ENCODE results near the gene GSS. TPM values are rescaled to one million over a fixed set of nuclear protein-coding genes. Genes with fewer than 3 reads are reported as not detected.

The GSS gene
- polyA plus RNA-seq, 1 experiment = 110 TPM

DNA sequence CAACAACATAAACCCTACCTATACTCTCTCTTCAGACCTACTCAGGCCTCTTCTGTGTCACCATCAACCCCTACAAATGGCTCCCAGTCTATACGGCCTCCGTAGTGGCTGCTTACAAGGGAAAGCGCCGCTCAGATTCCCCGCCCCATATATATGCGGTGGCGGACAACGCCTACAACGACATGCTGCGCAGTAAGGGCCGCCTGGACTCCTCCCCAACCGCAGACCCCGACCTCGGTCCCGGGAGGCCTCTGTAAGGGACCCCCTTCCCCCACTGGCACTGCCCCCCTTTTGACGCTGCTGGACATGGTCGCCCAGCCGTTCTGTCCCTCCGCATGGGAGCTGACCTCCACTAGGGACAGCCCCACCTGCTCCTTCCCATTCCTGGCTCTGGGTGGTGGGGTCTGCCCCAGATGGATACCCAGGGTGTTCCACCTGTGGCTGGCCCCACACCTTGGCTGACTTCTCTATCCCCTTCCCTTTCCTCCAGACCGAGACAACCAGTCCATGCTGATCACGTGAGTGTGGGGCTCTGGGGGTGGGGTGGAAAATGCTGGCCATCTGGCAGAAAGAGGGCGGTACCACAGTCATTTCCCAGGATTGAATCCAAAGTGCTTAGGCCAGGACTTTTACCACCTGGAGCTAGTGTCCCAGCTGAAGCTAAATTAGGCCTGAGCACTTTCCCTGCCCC, 25.1 kb upstream of the GSS start:
- CTCF ChIA-PET = interaction anchor here (1.4 kb wide), 1 partner anchor 25 kb away, joined by 3 read pairs; the partner anchor contains the start of genes GSS and MYH7B
- POLR2A ChIA-PET = no interaction called here
- H3K36me3 ChIP-seq (ENCODE audit: control insufficient read depth, insufficient read depth, low read length) = no peaks in the 10 kb centered on the region
- TF ChIP-seq, protein P1, sequence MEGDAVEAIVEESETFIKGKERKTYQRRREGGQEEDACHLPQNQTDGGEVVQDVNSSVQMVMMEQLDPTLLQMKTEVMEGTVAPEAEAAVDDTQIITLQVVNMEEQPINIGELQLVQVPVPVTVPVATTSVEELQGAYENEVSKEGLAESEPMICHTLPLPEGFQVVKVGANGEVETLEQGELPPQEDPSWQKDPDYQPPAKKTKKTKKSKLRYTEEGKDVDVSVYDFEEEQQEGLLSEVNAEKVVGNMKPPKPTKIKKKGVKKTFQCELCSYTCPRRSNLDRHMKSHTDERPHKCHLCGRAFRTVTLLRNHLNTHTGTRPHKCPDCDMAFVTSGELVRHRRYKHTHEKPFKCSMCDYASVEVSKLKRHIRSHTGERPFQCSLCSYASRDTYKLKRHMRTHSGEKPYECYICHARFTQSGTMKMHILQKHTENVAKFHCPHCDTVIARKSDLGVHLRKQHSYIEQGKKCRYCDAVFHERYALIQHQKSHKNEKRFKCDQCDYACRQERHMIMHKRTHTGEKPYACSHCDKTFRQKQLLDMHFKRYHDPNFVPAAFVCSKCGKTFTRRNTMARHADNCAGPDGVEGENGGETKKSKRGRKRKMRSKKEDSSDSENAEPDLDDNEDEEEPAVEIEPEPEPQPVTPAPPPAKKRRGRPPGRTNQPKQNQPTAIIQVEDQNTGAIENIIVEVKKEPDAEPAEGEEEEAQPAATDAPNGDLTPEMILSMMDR (IDR thresholded peaks at IDR 0.05; ENCODE audit: insufficient read depth, low read depth, low read length) = no peak
- DNase-seq (ENCODE audit: low read depth) = no peak
- no peak overlapping the region for H3K4me3 ChIP-seq (ENCODE audit: low read depth, low read length)
- peaks cover 5% of the 10 kb centered on the region for H3K27me3 ChIP-seq (ENCODE audit: control insufficient read depth, insufficient read depth, low read length)

- no peaks in the 10 kb centered on the region for H3K36me3 ChIP-seq (ENCODE audit: control insufficient read depth, insufficient read depth, low read length)
- ChIA-PET POLR2A (no interaction called here), CTCF (interaction anchor here (1.3 to 1.4 kb wide), 2 partner anchors 10 to 24 kb away, joined by 3 to 6 read pairs; partner anchors contain the start of genes GSS and MYH7B)
- DNase-seq (ENCODE audit: low read depth) = no peak
- peaks cover 4% of the 10 kb centered on the region for H3K27me3 ChIP-seq (ENCODE audit: control insufficient read depth, insufficient read depth, low read length)
- TF ChIP-seq, protein P1 (IDR thresholded peaks at IDR 0.05; ENCODE audit: insufficient read depth, low read depth, low read length) = no peak
- no peak overlapping the region for H3K4me3 ChIP-seq (ENCODE audit: low read depth, low read length)
Observed at GRCh38 chr20:34979366-34980153, 24.0 kb upstream of the GSS start.

GRCh38 chr20:34978092-34978744, 22.6 kb upstream of the GSS start:
- Histone ChIP-seq H3K27me3 (ENCODE audit: control insufficient read depth, insufficient read depth, low read length) (peaks cover 2% of the 10 kb centered on the region; the same call in 1 of the 2 replicates), H3K36me3 (ENCODE audit: control insufficient read depth, insufficient read depth, low read length) (no peaks in the 10 kb centered on the region), H3K4me3 (ENCODE audit: low read depth, low read length) (no peak overlapping the region)
- DNase-seq (ENCODE audit: low read depth) = no peak
- ChIA-PET CTCF (interaction anchor here (0.5 to 1.3 kb wide), 3 partner anchors 9 to 18 kb away, joined by 3 to 6 read pairs (median 4); no protein-coding TSS in a partner anchor), POLR2A (no interaction called here)
- TF ChIP-seq, protein P1 (IDR thresholded peaks at IDR 0.05; ENCODE audit: insufficient read depth, low read depth, low read length) = no peak

- no peak overlapping the region for H3K4me3 ChIP-seq (ENCODE audit: low read depth, low read length)
- peaks cover 3% of the 10 kb centered on the region; the same call in 1 of the 2 replicates for H3K27me3 ChIP-seq (ENCODE audit: control insufficient read depth, insufficient read depth, low read length)
- CTCF ChIA-PET = interaction anchor here (0.7 to 1.0 kb wide), 2 partner anchors 12 to 105 kb away, joined by 3 to 4 read pairs; no protein-coding TSS in a partner anchor
- TF ChIP-seq, protein P1 (IDR thresholded peaks at IDR 0.05; ENCODE audit: insufficient read depth, low read depth, low read length) = no peak
- POLR2A ChIA-PET = no interaction called here
- no peaks in the 10 kb centered on the region for H3K36me3 ChIP-seq (ENCODE audit: control insufficient read depth, insufficient read depth, low read length)
- DNase-seq (ENCODE audit: low read depth) = no peak
Observed at GRCh38 chr20:34977365-34978091, 21.9 kb upstream of the GSS start.
